Astrocyte of the spinal cord (primary cell): ENCODE measurements around the gene HSD17B7.
A peak's percentile ranks its signal among the peaks of the same experiment; 100 is the strongest.
"Not testable (repeated sequence)": the region's sequence is repeated elsewhere in the genome, so short reads cannot be mapped to it uniquely, and the experiment has no call there.

Source experiments
- DNase-seq: peaks from one replicate; pipeline ENCODE4 v3.0.0; 2011; ENCODE audit warnings: low read depth, low spot score
- H3K4me3 ChIP-seq: 2 replicates; pipeline ENCODE4 v1.5.1; 2011; ENCODE audit warnings: low read depth, mild to moderate bottlenecking, low read length, moderate library complexity
- CTCF ChIP-seq: IDR thresholded peaks from 2 replicates; pipeline ENCODE4 v1.5.1; 2012; ENCODE audit warnings: low read depth, mild to moderate bottlenecking, low read length, inconsistent platforms
- in situ Hi-C: cut with HindIII; loops from 2 replicates; pipeline ENCODE4 v1.10.0; 2017; ENCODE audit warnings: low sequenced_read_pairs

HSD17B7 gene, protein sequence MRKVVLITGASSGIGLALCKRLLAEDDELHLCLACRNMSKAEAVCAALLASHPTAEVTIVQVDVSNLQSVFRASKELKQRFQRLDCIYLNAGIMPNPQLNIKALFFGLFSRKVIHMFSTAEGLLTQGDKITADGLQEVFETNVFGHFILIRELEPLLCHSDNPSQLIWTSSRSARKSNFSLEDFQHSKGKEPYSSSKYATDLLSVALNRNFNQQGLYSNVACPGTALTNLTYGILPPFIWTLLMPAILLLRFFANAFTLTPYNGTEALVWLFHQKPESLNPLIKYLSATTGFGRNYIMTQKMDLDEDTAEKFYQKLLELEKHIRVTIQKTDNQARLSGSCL

GRCh38 chr1:162790303-162790984, at the start of gene HSD17B7:
TSS of gene HSD17B7 (plus strand) at chr1:162790702. CDS start at chr1:162790801, 99 bp downstream.
- DNase-seq, result peak; percentile 58
- in situ Hi-C loops, result not testable (repeated sequence)
- peak within 1 kb of the TSS; percentile 58 for H3K4me3 ChIP-seq

GRCh38 chr1:162740755-162741154, 49.7 kb upstream of the HSD17B7 start:
- in situ Hi-C loops, result no loop called here
- no peak for TF ChIP-seq CTCF
- DNase-seq, result no peak

DNA sequence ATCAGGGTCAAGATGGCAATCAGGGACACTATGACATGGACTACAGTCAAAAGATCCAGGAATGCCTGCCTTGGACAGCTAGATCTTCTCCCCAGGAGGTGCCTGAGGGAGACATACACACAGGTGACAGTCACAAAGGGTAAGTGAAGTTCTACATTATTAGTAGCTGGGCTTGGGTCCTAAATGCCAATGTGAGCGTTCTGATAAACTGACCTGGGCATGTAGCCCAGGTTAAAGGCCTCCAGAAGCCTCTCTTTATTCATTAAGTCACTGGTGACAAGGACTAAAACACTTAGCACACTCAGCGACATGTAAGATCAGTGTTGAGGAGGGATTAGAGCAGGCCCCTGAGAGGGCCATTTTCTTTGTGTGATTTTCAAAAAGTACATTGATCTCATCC, 48.9 kb upstream of the HSD17B7 start:
- no peak for DNase-seq
- H3K4me3 ChIP-seq, result no peak overlapping the region
- TF ChIP-seq CTCF, result no peak
- in situ Hi-C loops, result no loop called here

More at GRCh38 chr1:162740755-162741154, 49.7 kb upstream of the HSD17B7 start:
- H3K4me3 ChIP-seq, result no peak overlapping the region

DNA sequence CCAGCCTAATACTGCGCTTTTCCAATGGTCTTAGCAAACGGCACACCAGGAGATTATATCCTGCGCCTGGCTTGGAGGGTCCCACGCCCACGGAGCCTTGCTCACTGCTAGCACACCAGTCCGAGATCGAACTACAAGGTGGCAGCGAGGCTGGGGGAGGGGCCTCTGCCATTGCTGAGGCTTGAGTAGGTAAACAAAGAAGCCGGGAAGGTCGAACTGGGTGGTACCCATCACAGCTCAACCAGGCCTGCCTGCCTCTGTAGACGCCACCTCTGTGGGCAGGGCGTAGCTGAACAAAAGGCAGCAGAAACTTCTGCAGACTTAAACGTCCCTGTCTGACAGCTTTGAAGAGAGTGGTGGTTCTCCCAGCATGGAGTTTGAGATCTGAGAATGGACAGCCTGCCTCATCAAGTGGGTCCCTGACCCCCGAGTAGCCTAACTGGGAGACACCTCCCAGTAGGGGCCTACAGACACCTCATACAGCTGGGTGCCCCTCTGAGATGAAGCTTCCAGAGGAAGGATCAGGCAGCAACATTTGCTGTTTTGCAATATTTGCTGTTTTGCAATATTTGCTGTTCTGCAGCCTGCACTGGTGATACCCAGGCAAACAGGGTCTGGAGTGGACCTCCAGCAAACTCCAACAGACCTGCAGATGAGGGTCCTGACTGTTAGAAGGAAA, 44.1 kb upstream of the HSD17B7 start:
- H3K4me3 ChIP-seq, in situ Hi-C loops, DNase-seq: not testable (repeated sequence)

GRCh38 chr1:162753001-162753658, 37.4 kb upstream of the HSD17B7 start:
- no peak for TF ChIP-seq CTCF
- no peak for DNase-seq
- in situ Hi-C loops, result no loop called here
- H3K4me3 ChIP-seq, result no peak overlapping the region

DNA sequence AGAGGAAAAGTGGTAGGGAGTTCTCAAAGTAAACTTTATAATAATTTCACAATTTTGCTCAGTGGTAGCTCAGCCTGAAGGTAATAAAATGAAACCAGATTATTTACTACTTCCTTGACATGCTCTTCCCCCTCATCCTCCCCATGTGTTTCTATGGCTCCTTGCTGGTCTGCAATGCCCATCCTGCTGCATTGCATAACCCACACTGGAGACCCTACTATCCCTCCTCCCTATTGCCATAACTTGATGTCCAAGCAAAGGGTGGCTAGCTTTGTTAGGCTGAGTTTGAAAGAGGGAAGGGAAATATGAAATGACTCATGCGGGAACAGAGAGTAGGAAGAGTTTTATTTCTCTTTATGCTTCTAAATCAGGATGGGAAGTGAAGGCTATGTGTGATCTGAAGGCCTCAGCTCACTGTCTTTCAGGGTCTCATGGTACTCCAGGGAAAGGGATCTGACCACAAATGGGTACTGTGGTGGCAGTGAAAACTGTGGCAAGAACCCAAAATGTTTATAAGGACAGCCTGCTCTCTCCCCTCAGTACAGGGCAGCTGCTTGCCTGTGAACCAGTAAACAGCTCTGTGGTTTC, 36.4 kb upstream of the HSD17B7 start:
- no peak overlapping the region for H3K4me3 ChIP-seq
- TF ChIP-seq CTCF, result no peak
- in situ Hi-C loops, result no loop called here
- peak; percentile 14 for DNase-seq

DNA sequence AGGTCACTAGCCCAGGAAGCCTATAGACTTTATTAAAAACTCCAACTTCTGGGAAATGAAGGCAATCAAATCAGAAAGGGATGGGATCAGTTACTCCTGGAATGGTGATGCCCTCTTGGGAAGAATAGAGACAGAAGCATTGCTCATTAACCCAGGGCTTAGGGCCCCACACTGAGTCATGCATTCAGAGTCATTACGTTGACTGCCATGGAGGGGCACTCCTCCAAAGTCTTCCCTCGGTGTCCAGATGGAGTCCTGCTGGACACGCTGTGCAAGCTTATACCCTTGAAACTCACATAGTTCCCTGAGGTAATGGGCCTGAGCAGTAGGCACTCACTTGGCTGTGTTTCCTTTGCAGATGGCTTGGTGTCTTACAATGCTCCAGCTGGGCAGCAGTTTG, 35.2 kb upstream of the HSD17B7 start:
- no peak for DNase-seq
- no peak overlapping the region for H3K4me3 ChIP-seq
- in situ Hi-C loops, result no loop called here
- TF ChIP-seq CTCF, result no peak
